Ovary (tissue), 9 donors: ENCODE results near the gene UNC119B. TPM values are rescaled to one million over a fixed set of nuclear protein-coding genes. Genes with fewer than 3 reads are reported as not detected.

Experiments used
- DNase-seq, 5 donors: peaks; one replicate each; pipeline ENCODE4 v3.0.0-alpha.2; 2019 to 2020
- H3K27ac ChIP-seq, 2 donors: fragments of 200-600 bp; one replicate each; pipeline versions ENCODE4 v1.5.1 to v1.8.0; 2019 to 2022
- H3K27me3 ChIP-seq: fragments of 200-600 bp; one replicate; pipeline ENCODE4 v1.8.0; 2022
- H3K36me3 ChIP-seq: fragments of 200-600 bp; sonication (generic); one replicate; pipeline ENCODE4 v1.5.1; 2019
- H3K4me1 ChIP-seq: one replicate; pipeline ENCODE4 v1.8.1; 2013; ENCODE audit warnings: mild to moderate bottlenecking, moderate library complexity; ENCODE audit not compliant: insufficient read depth
- H3K4me3 ChIP-seq: fragments of 200-600 bp; sonication (generic); one replicate; pipeline ENCODE4 v1.5.1; 2017
- H3K9me3 ChIP-seq, 2 donors: fragments of 200-600 bp in 1 of 2; sonication (generic) in 1 of 2; one replicate each; pipeline versions ENCODE4 v1.5.1 to v1.8.1; 2013 to 2019; ENCODE audit warnings: mild to moderate bottlenecking in 1 of 2, moderate library complexity in 1 of 2
- EP300 ChIP-seq: sonication (generic); formaldehyde crosslinking; IDR thresholded peaks from one replicate; pipeline ENCODE4 v1.6.1; 2017; ENCODE audit warnings: antibody characterized with exemption
- POLR2A ChIP-seq: fragments of 450-650 bp; IDR thresholded peaks from one replicate; pipeline ENCODE4 v1.6.1; 2017; ENCODE audit warnings: antibody characterized with exemption, mild to moderate bottlenecking, moderate library complexity
- WGBS, 3 donors: extraction: QIAGEN DNeasy Blood & Tissue Kit in 1 of 3; methylation state at CpG; one replicate each; pipeline versions ENCODE4 v1.1.5 to v1.1.7; 2013 to 2017; 5-methylcytosine and 5-hydroxymethylcytosine counted together
- intact Hi-C, 4 donors: fragments of 100-400 bp; cut with DNase I; formaldehyde crosslinking; loops; one replicate each; pipeline versions ENCODE4 v1.11.0 to v1.15.1; 2022 to 2023
- polyA plus RNA-seq, 2 donors: library from polyadenylated mRNA; stranded (reverse); fragments of 200-250 nt in 1 of 2; fragments of 350-450 nt in 1 of 2; fragmentation: Illumina TruSeq in 1 of 2; extraction: RNeasy Lipid Tissue Mini Kit (QIAGEN cat#74804) in 1 of 2; gene quantifications; one replicate each; pipeline ENCODE4 v1.2.3, GENCODE V29; 2013 to 2014
- total RNA-seq, 7 donors: library from RNA; depleted of rRNA in 2 of 7; stranded (reverse); fragments of >200 nt in 2 of 7; fragmentation: NEBNext Ultra II Directional in 3 of 7; extraction: Animal tissue kit (Norgen Biotek cat#: 25700) in 3 of 7; gene quantifications; one replicate each; pipeline versions ENCODE4 v1.1.0 to v1.2.4, GENCODE V29; 2016 to 2023
- TF ChIP-seq, protein P1 (sequence below), 3 donors: fragments of 450-650 bp in 2 of 3; fragments of 200-600 bp in 1 of 3; IDR thresholded peaks; one replicate each; pipeline versions ENCODE4 v1.5.1 to v1.8.0; 2016 to 2022; ENCODE audit warnings: antibody characterized with exemption in 3 of 3, mild to moderate bottlenecking in 1 of 3
- donor health status: DM: no; HTN: no; CAD: no; lungs with moderate emphysema.
- donor health status: DM: no; HTN: no; CAD: no.
- donor health status: Bipolar disorder and iron deficiency.
- donor health status: DM: yes; HTN: yes; CAD: no.
- donor health status: DM: no; HTN: no; CAD: no.
- donor health status: DM: yes; HTN: yes; CAD: no.

The UNC119B gene
- total and polyA plus RNA-seq, 9 donors, result 18.4 to 54.4 (median 44.4) TPM

DNA sequence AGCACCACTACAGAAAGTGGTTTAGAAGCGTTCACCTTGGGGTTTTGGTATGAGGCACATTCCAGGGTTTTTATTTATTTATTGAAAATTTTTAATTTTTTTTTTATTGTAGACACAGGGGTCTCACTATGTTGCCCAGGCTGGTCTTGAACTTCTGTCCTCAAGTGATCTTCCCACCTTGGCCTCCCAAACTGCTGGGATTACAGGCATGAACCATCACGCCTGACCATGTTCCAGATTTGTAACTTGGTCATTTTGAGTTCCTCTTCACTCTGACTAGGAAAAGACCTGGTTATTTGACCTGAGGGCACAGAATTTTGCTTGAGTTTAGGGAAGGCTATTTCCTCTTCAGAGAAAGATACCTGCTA, 20.2 kb upstream of the UNC119B start:
- no peak for TF ChIP-seq POLR2A
- TF ChIP-seq, protein P1, sequence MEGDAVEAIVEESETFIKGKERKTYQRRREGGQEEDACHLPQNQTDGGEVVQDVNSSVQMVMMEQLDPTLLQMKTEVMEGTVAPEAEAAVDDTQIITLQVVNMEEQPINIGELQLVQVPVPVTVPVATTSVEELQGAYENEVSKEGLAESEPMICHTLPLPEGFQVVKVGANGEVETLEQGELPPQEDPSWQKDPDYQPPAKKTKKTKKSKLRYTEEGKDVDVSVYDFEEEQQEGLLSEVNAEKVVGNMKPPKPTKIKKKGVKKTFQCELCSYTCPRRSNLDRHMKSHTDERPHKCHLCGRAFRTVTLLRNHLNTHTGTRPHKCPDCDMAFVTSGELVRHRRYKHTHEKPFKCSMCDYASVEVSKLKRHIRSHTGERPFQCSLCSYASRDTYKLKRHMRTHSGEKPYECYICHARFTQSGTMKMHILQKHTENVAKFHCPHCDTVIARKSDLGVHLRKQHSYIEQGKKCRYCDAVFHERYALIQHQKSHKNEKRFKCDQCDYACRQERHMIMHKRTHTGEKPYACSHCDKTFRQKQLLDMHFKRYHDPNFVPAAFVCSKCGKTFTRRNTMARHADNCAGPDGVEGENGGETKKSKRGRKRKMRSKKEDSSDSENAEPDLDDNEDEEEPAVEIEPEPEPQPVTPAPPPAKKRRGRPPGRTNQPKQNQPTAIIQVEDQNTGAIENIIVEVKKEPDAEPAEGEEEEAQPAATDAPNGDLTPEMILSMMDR (IDR thresholded peaks at IDR 0.05), result no peak
- no peak for TF ChIP-seq EP300
- intact Hi-C loops, result no loop called here

DNA sequence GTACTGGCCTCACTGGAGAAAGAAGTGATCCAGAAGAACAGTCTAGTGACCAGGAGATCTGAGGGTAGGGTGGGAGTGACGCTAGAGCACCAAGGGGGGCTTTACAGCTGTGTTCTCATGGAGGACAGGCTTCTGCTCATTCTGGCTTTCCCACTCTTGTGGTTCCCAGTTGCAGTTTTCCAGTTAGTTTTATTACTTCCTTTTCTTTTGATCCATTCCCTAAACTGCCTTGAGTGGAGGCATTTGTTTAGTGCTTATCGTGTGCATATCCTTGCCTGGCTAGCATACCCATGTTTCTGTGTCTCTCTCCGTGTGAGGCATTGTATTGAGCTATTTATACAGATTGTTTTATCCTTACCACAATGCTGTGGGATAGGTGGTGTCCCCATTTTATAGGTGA, 19.3 kb upstream of the UNC119B start:
- TF ChIP-seq EP300, result no peak
- TF ChIP-seq, protein P1 (IDR thresholded peaks at IDR 0.05), result no peak
- no peak for TF ChIP-seq POLR2A
- intact Hi-C loops, result no loop called here
- WGBS, 3 donors, result 51 to 67% (median 57%) methylated on average over 3 of the region's 3 CpGs
- H3K27ac ChIP-seq, result no peak overlapping the region
- H3K27me3 ChIP-seq, result no peaks in the 10 kb centered on the region
- H3K9me3 ChIP-seq, result no peaks in the 10 kb centered on the region
- no peaks in the 10 kb centered on the region for H3K36me3 ChIP-seq
- no peak for DNase-seq
- H3K4me3 ChIP-seq, result no peak overlapping the region
- H3K4me1 ChIP-seq, result peaks cover 9% of the 10 kb centered on the region

More for the DNA sequence above, 20.2 kb upstream of the UNC119B start:
- no peak for DNase-seq
- Histone ChIP-seq H3K36me3 (no peaks in the 10 kb centered on the region), H3K9me3 (no peaks in the 10 kb centered on the region), H3K27ac (no peak overlapping the region), H3K27me3 (no peaks in the 10 kb centered on the region), H3K4me3 (no peak overlapping the region), H3K4me1 (peaks cover 9% of the 10 kb centered on the region)
- 75 to 86% (median 81%) methylated on average over 2 of the region's 2 CpGs for WGBS, 3 donors

DNA sequence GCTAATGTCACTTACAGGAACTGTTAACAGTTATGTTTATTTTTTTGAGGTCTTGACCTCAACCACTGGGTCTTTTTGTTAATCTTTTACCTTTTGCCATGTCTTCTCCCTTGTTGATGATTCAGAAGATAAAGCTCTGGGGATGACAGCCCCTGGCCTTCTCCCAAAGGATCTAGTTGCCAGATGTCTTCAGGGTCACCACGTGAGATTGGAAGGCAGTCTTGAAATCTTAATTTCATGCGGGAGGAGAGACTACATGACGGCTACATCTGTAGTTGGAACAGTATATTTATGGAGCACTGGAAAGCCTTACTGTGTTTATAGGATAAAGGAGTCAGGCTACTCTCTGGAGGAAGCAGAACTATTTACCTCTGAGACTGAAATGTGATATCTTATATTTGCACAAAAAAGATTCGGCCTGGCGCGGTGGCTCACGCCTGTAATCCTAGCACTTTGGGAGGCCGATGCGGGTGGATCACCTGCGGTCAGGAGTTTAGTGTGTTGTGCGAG, 17.7 kb upstream of the UNC119B start:
- WGBS, 3 donors, result 76 to 78% (median 76%) methylated on average over 11 of the region's 11 CpGs
- Histone ChIP-seq H3K36me3 (no peaks in the 10 kb centered on the region), H3K27ac (no peak overlapping the region), H3K27me3 (no peaks in the 10 kb centered on the region), H3K4me3 (no peak overlapping the region), H3K4me1 (peaks cover 9% of the 10 kb centered on the region), H3K9me3 (no peaks in the 10 kb centered on the region)
- intact Hi-C loops, result no loop called here
- DNase-seq, result no peak
- TF ChIP-seq POLR2A (no peak), EP300 (no peak)
- TF ChIP-seq, protein P1 (IDR thresholded peaks at IDR 0.05), result no peak

DNA sequence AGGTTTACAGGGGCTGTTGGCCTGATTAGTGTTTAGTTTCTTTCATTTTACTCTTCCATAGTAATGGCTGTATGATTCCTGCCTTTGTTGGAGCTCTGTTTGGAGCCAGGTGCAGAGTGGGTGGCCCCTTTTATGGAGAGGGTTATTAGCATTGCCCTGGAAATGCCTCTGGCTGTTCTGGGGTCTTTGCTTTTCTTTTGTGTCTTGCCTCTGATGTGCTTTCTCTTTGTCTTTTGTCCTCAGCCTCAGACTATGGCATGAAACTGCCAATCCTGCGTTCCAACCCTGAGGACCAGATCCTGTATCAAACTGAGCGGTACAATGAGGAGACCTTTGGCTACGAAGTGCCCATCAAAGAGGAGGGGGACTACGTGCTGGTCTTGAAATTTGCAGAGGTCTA, 16.4 kb upstream of the UNC119B start:
- TF ChIP-seq POLR2A, result no peak
- TF ChIP-seq, protein P1 (IDR thresholded peaks at IDR 0.05), result no peak
- TF ChIP-seq EP300, result no peak
- no peak overlapping the region for H3K4me3 ChIP-seq
- H3K27ac ChIP-seq, result no peak overlapping the region
- H3K9me3 ChIP-seq, result no peaks in the 10 kb centered on the region
- H3K4me1 ChIP-seq, result peaks cover 7% of the 10 kb centered on the region
- no peak for DNase-seq
- no peaks in the 10 kb centered on the region for H3K27me3 ChIP-seq
- 90 to 95% (median 90%) methylated on average over 4 of the region's 4 CpGs for WGBS, 3 donors
- no peaks in the 10 kb centered on the region for H3K36me3 ChIP-seq
- intact Hi-C loops, result no loop called here
